HL-60/S4 treated with retinoic acid at 250 ng/mL for 4 days and 3 days (cell line): Measurements from ENCODE around the gene ACY1.

Source experiments
- in situ Hi-C: fragments of 300-500 bp; cut with MboI; formaldehyde crosslinking; loops from 2 replicates; pipeline ENCODE4 v1.7.0; 2022; ENCODE audit warnings: low sequenced_read_pairs

ACY1 gene

GRCh38 chr3:51962854-51963530 is 20.3 kb upstream of the ACY1 start:
- in situ Hi-C loops, result no loop called here

GRCh38 chr3:51963951-51964451 is 19.3 kb upstream of the ACY1 start:
- in situ Hi-C loops, result no loop called here

- in situ Hi-C loops, result no loop called here
Measured at GRCh38 chr3:51964521-51964920, 18.8 kb upstream of the ACY1 start.

GRCh38 chr3:51966016-51966415 is 17.3 kb upstream of the ACY1 start:
- in situ Hi-C loops, result no loop called here

- in situ Hi-C loops, result no loop called here
Measured at GRCh38 chr3:51966486-51966885, 16.8 kb upstream of the ACY1 start.

GRCh38 chr3:51966922-51967383 is 16.4 kb upstream of the ACY1 start:
- in situ Hi-C loops, result no loop called here

- in situ Hi-C loops, result no loop called here
Measured at GRCh38 chr3:51967384-51968169, 15.8 kb upstream of the ACY1 start, which contains the start of gene PCBP4. PCBP4 (minus strand) TSS chr3:51967454; CDS start chr3:51961240, 6,214 bp downstream.

GRCh38 chr3:51968170-51968775 is 15.1 kb upstream of the ACY1 start:
- in situ Hi-C loops, result no loop called here

- in situ Hi-C loops, result no loop called here
Measured at GRCh38 chr3:51968883-51969678, 14.3 kb upstream of the ACY1 start.

GRCh38 chr3:51969841-51970240 is 13.5 kb upstream of the ACY1 start:
- in situ Hi-C loops, result no loop called here

- in situ Hi-C loops, result no loop called here
Measured at GRCh38 chr3:51970606-51971300, 12.6 kb upstream of the ACY1 start.

GRCh38 chr3:51971350-51971749 is 12.0 kb upstream of the ACY1 start:
- in situ Hi-C loops, result no loop called here

- in situ Hi-C loops, result no loop called here
Measured at GRCh38 chr3:51974277-51974962, 8.9 kb upstream of the ACY1 start.

- in situ Hi-C loops, result no loop called here
Measured at GRCh38 chr3:51974963-51975851, 8.1 kb upstream of the ACY1 start, which contains the start of gene ABHD14A. ABHD14A (plus strand) TSS chr3:51975064; CDS start chr3:51975136, 72 bp downstream.

GRCh38 chr3:51975852-51976549 is 7.3 kb upstream of the ACY1 start:
- in situ Hi-C loops, result no loop called here

- in situ Hi-C loops, result no loop called here
Measured at GRCh38 chr3:51977446-51978142, 5.7 kb upstream of the ACY1 start.

GRCh38 chr3:51978143-51978502 is 5.2 kb upstream of the ACY1 start:
- in situ Hi-C loops, result no loop called here
